DND-41 (cell line): ENCODE data around the gene ENPP6.

Experiments
- ATAC-seq: fragments of 200-7000 bp; cut with Tn5 transposase; 3 replicates; pipeline ENCODE4 v1.9.1; 2021; ENCODE audit warnings: low read depth; ENCODE audit not compliant: insufficient read depth
- DNase-seq: peaks from one replicate; pipeline ENCODE4 v3.0.0-alpha.2; 2020
- H2AFZ ChIP-seq: 2 replicates; pipeline ENCODE4 v1.6.0; 2012; ENCODE audit warnings: low read depth, low read length
- H3K27ac ChIP-seq: 2 replicates; pipeline ENCODE4 v1.5.1; 2012; ENCODE audit warnings: low read length, inconsistent platforms
- H3K27me3 ChIP-seq: fragments of 200-600 bp; sonication (generic); 2 replicates; pipeline ENCODE4 v1.6.0; 2012; ENCODE audit warnings: low read length, mild to moderate bottlenecking, inconsistent platforms; ENCODE audit not compliant: insufficient read depth, poor library complexity
- H3K36me3 ChIP-seq: 2 replicates; pipeline ENCODE4 v1.5.1; 2012; ENCODE audit warnings: low read length, inconsistent platforms; ENCODE audit not compliant: insufficient read depth
- H3K4me1 ChIP-seq: 2 replicates; pipeline ENCODE4 v1.5.1; 2012; ENCODE audit warnings: mild to moderate bottlenecking, low read length; ENCODE audit not compliant: insufficient read depth
- H3K4me2 ChIP-seq: 2 replicates; pipeline ENCODE4 v1.6.0; 2012; ENCODE audit warnings: mild to moderate bottlenecking, moderate library complexity, low read length, inconsistent platforms; ENCODE audit not compliant: insufficient read depth
- H3K4me3 ChIP-seq, 2 experiments: fragments of 200-600 bp in 1 of 2; shearing (Covaris generic) in 1 of 2; 2 replicates each; pipeline ENCODE4 v1.5.1; 2012 to 2016; ENCODE audit warnings: inconsistent platforms in 2 of 2, low read length in 2 of 2, mild to moderate bottlenecking in 2 of 2, low read depth in 1 of 2, moderate library complexity in 1 of 2
- H3K79me2 ChIP-seq: 2 replicates; pipeline ENCODE4 v1.6.0; 2012; ENCODE audit warnings: low read length, inconsistent platforms; ENCODE audit not compliant: insufficient read depth
- H3K9ac ChIP-seq: 2 replicates; pipeline ENCODE4 v1.6.0; 2012; ENCODE audit warnings: low read depth, mild to moderate bottlenecking, inconsistent platforms, low read length, moderate library complexity
- H3K9me3 ChIP-seq: 2 replicates; pipeline ENCODE4 v1.5.1; 2012; ENCODE audit warnings: low read length, moderate library complexity, mild to moderate bottlenecking, inconsistent platforms; ENCODE audit not compliant: insufficient read depth, severe bottlenecking
- H4K20me1 ChIP-seq: 2 replicates; pipeline ENCODE4 v1.6.0; 2012; ENCODE audit warnings: low read length; ENCODE audit not compliant: insufficient read depth
- EZH2 ChIP-seq: IDR thresholded peaks from 3 replicates; pipeline ENCODE4 v1.6.1; 2012; ENCODE audit warnings: borderline replicate concordance, low read depth, mild to moderate bottlenecking, moderate library complexity, low read length, inconsistent platforms; ENCODE audit not compliant: severe bottlenecking
- TF ChIP-seq, protein P1 (sequence below): IDR thresholded peaks from 2 replicates; pipeline ENCODE4 v1.5.1; 2012; ENCODE audit warnings: borderline replicate concordance, low read length, moderate library complexity, mild to moderate bottlenecking; ENCODE audit not compliant: poor library complexity, severe bottlenecking; ENCODE audit errors: extremely low read depth

ENPP6 gene

DNA sequence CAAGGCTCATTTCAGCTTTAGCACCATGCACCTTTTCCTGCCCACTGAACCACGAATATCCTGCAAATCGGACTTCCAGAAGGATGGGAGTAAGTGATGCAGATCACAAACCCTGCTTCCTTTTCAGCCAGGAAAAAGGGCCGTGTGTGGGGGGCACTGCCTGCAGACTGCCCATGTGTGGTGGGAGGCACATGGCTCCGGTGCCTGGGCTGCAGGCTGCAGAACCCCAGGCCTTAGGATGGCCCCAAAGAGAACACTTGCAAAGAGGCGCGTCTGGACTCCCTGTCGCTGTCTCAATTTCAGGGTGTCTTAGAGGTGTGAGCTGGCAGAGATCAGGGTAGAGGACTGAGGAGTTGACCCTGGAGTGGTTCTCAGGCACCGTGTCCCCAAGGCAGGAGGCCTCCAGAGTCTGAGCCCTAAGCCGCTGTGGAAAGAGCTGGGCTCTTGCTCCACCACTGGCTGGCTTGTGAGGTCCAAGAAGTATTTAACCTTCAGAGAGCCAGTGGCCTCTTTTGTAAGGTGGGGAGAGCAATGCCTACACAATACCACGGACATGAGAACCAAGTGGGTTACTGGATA lies 97.0 kb downstream of the ENPP6 start:
- Histone ChIP-seq H4K20me1 (no peaks in the 10 kb centered on the region), H3K27me3 (no peaks in the 10 kb centered on the region), H3K9me3 (no peaks in the 10 kb centered on the region), H3K79me2 (no peaks in the 10 kb centered on the region), H3K9ac (no peak overlapping the region), H2AFZ (no peak overlapping the region), H3K4me1 (no peaks in the 10 kb centered on the region), H3K27ac (no peak overlapping the region), H3K36me3 (no peaks in the 10 kb centered on the region), H3K4me2 (no peak overlapping the region), H3K4me3 (no peak overlapping the region)
- no peak for TF ChIP-seq EZH2
- TF ChIP-seq, protein P1, sequence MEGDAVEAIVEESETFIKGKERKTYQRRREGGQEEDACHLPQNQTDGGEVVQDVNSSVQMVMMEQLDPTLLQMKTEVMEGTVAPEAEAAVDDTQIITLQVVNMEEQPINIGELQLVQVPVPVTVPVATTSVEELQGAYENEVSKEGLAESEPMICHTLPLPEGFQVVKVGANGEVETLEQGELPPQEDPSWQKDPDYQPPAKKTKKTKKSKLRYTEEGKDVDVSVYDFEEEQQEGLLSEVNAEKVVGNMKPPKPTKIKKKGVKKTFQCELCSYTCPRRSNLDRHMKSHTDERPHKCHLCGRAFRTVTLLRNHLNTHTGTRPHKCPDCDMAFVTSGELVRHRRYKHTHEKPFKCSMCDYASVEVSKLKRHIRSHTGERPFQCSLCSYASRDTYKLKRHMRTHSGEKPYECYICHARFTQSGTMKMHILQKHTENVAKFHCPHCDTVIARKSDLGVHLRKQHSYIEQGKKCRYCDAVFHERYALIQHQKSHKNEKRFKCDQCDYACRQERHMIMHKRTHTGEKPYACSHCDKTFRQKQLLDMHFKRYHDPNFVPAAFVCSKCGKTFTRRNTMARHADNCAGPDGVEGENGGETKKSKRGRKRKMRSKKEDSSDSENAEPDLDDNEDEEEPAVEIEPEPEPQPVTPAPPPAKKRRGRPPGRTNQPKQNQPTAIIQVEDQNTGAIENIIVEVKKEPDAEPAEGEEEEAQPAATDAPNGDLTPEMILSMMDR: no peak
- no peak for DNase-seq
- no peak for ATAC-seq

DNA sequence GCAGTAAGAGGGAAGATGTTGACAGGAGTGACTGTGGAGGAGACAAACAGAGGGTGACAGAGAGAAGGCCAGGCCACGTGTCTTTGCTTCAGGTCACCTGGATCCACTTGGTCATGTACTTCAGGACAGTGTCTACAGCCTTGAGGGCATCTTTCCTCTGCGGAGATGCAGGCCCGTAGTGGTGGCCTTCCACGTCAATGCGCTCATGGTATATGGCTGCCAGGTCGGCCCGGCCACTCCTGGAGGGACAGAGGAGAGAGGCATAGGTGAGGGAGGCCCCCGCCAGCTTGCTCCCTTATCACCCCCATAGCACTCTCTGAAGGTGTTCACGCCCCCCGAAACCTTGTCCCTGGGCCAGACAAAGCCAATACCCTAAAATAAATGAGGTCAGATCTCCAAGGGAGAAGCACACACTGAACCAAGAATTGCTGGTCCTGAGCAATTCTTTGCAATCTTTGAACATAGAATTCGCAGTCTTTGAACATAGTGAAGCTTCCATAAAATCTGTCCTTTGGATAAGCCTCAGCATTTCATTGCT lies 99.9 kb downstream of the ENPP6 start:
- no peak overlapping the region for H3K4me3 ChIP-seq
- no peaks in the 10 kb centered on the region for H3K36me3 ChIP-seq
- DNase-seq (no peak), ATAC-seq (no peak)
- no peaks in the 10 kb centered on the region for H3K79me2 ChIP-seq
- H3K9ac ChIP-seq: no peak overlapping the region
- no peaks in the 10 kb centered on the region for H3K4me1 ChIP-seq
- H3K27me3 ChIP-seq: no peaks in the 10 kb centered on the region
- H2AFZ ChIP-seq: no peak overlapping the region
- H4K20me1 ChIP-seq: no peaks in the 10 kb centered on the region
- TF ChIP-seq, protein P1: no peak
- TF ChIP-seq EZH2: no peak
- no peak overlapping the region for H3K27ac ChIP-seq
- no peak overlapping the region for H3K4me2 ChIP-seq
- no peaks in the 10 kb centered on the region for H3K9me3 ChIP-seq

DNA sequence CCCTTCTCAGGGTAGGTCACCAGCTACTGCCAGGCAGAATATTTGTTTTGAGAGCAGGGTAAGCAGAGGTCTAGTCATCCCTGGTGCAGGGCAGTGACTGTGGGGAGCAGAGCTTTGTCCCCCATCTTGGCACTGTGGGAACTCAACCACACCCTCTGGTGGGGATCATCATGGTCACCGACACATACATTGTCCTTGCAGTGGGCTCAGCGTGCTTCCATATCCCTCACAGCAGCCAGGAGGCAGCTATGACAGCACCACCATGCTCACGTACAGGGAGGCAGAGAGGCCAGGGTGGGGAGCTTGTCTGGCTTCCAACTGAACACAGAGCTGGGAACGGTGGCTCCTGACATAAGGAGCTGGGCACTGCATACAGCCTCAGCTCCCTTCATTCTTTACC lies 102.3 kb downstream of the ENPP6 start:
- no peak for DNase-seq
- no peaks in the 10 kb centered on the region for H4K20me1 ChIP-seq
- H3K36me3 ChIP-seq: no peaks in the 10 kb centered on the region
- H2AFZ ChIP-seq: no peak overlapping the region
- H3K4me3 ChIP-seq: no peak overlapping the region
- H3K79me2 ChIP-seq: no peaks in the 10 kb centered on the region
- no peaks in the 10 kb centered on the region for H3K4me1 ChIP-seq
- no peaks in the 10 kb centered on the region for H3K27me3 ChIP-seq
- no peak overlapping the region for H3K9ac ChIP-seq
- H3K9me3 ChIP-seq: no peaks in the 10 kb centered on the region
- no peak overlapping the region for H3K27ac ChIP-seq
- no peak for TF ChIP-seq EZH2
- TF ChIP-seq, protein P1: no peak
- H3K4me2 ChIP-seq: no peak overlapping the region
- ATAC-seq: no peak
